ENCODE data around the gene C1QTNF7.

Gene C1QTNF7

GRCh38 chr4:15414551-15415091, 13.2 kb upstream of the C1QTNF7 start:
- DNase-seq, result no peak

- DNase-seq, result no peak
These were observed 11.2 kb upstream of the C1QTNF7 start for GRCh38 chr4:15416357-15417232.

GRCh38 chr4:15417233-15417660, 10.6 kb upstream of the C1QTNF7 start:
- no peak for DNase-seq

- DNase-seq, result no peak
These were observed 8.9 kb upstream of the C1QTNF7 start for GRCh38 chr4:15418956-15419355.

- DNase-seq, result no peak
These were observed 7.2 kb upstream of the C1QTNF7 start for GRCh38 chr4:15420642-15421041.

- DNase-seq, result no peak
These were observed 4.5 kb upstream of the C1QTNF7 start for GRCh38 chr4:15423285-15423711.

- no peak for DNase-seq
These were observed 2.3 kb upstream of the C1QTNF7 start for GRCh38 chr4:15425520-15425919.

- no peak for DNase-seq
These were observed 672 bp upstream of the C1QTNF7 start for GRCh38 chr4:15427161-15427560.

- DNase-seq, result no peak
These were observed 778 bp downstream of the C1QTNF7 start for GRCh38 chr4:15428611-15429010.

GRCh38 chr4:15434091-15434490, 6.3 kb downstream of the C1QTNF7 start:
- no peak for DNase-seq

- DNase-seq, result no peak
These were observed 6.8 kb downstream of the C1QTNF7 start for GRCh38 chr4:15434676-15435075.

- DNase-seq, result no peak
These were observed 8.7 kb downstream of the C1QTNF7 start for GRCh38 chr4:15436513-15436912.

- DNase-seq, result no peak
These were observed 11.2 kb downstream of the C1QTNF7 start for GRCh38 chr4:15438939-15439524.

GRCh38 chr4:15443371-15444160, 15.7 kb downstream of the C1QTNF7 start:
- no peak for DNase-seq

- no peak for DNase-seq
These were observed 16.4 kb downstream of the C1QTNF7 start for GRCh38 chr4:15444276-15444675.

- DNase-seq, result no peak
These were observed 17.2 kb downstream of the C1QTNF7 start for GRCh38 chr4:15444879-15445547.

- no peak for DNase-seq
These were observed 23.5 kb downstream of the C1QTNF7 start for GRCh38 chr4:15451181-15451865.

- DNase-seq, result no peak
These were observed 24.3 kb downstream of the C1QTNF7 start for GRCh38 chr4:15451866-15452765.

GRCh38 chr4:15455290-15455689, 27.5 kb downstream of the C1QTNF7 start:
- DNase-seq, result no peak

GRCh38 chr4:15457406-15458201, 29.8 kb downstream of the C1QTNF7 start:
- DNase-seq, result no peak
